DMS79 (cell line): ENCODE results near the gene CTTNBP2NL.

Experiments
- DNase-seq: peaks from one replicate; lab custom pipeline; 2025; lab: John Stamatoyannopoulos, UW

The CTTNBP2NL gene

GRCh38 chr1:112506306-112506705 is 110.3 kb downstream of the CTTNBP2NL start:
- DNase-seq, result no peak

- DNase-seq, result no peak
Measured at GRCh38 chr1:112506731-112507130, 110.7 kb downstream of the CTTNBP2NL start.

- DNase-seq, result no peak
Measured at GRCh38 chr1:112507336-112507735, 111.3 kb downstream of the CTTNBP2NL start.

- DNase-seq, result no peak
Measured at GRCh38 chr1:112507921-112508277, 111.9 kb downstream of the CTTNBP2NL start.

- no peak for DNase-seq
Measured at GRCh38 chr1:112508278-112509004, 112.4 kb downstream of the CTTNBP2NL start, which contains the start of gene WNT2B. TSS of gene WNT2B (plus strand) at chr1:112508965. CDS start at chr1:112509263, 298 bp downstream.

GRCh38 chr1:112509005-112509659 is 113.1 kb downstream of the CTTNBP2NL start:
- no peak for DNase-seq

- DNase-seq, result no peak
Measured at GRCh38 chr1:112509660-112510178, 113.7 kb downstream of the CTTNBP2NL start.

GRCh38 chr1:112510340-112510739 is 114.3 kb downstream of the CTTNBP2NL start:
- no peak for DNase-seq
